Liver (tissue), 9 donors: ENCODE measurements around the gene MEGF6. TPM values are rescaled to one million over a fixed set of nuclear protein-coding genes. Genes with fewer than 3 reads are reported as not detected.

Source experiments
- DNase-seq: peaks from one replicate; pipeline ENCODE4 v3.0.0-alpha.2; 2017; ENCODE audit warnings: low spot score
- H3K27ac ChIP-seq, 2 donors: one replicate each; pipeline ENCODE4 v1.7.0; 2013; ENCODE audit warnings: inconsistent platforms in 2 of 2, low read length in 2 of 2, control low read depth in 1 of 2, low read depth in 1 of 2, mild to moderate bottlenecking in 1 of 2
- H3K27me3 ChIP-seq, 4 donors: one replicate each; pipeline versions ENCODE4 v1.6.1 to v1.7.0; 2013; ENCODE audit warnings: low read length in 3 of 4, inconsistent platforms in 1 of 4, mild to moderate bottlenecking in 1 of 4, moderate library complexity in 1 of 4; ENCODE audit not compliant: control insufficient read depth in 4 of 4, insufficient read depth in 4 of 4
- H3K36me3 ChIP-seq, 4 donors: one replicate each; pipeline versions ENCODE4 v1.6.1 to v1.7.0; 2013; ENCODE audit warnings: low read length in 3 of 4, mild to moderate bottlenecking in 3 of 4, low read depth in 1 of 4, moderate library complexity in 1 of 4; ENCODE audit not compliant: control insufficient read depth in 4 of 4, insufficient read depth in 3 of 4
- H3K4me1 ChIP-seq, 4 donors: one replicate each; pipeline versions ENCODE4 v1.6.1 to v1.7.0; 2013; ENCODE audit warnings: low read length in 3 of 4, mild to moderate bottlenecking in 3 of 4, moderate library complexity in 1 of 4; ENCODE audit not compliant: control insufficient read depth in 4 of 4, insufficient read depth in 4 of 4
- H3K4me3 ChIP-seq, 3 donors: one replicate each; pipeline versions ENCODE4 v1.6.1 to v1.7.0; 2013; ENCODE audit warnings: low read length in 3 of 3, control low read depth in 1 of 3, low read depth in 1 of 3, mild to moderate bottlenecking in 1 of 3
- H3K9ac ChIP-seq, 2 donors: one replicate each; pipeline ENCODE4 v1.7.0; 2013; ENCODE audit warnings: low read length in 2 of 2, mild to moderate bottlenecking in 2 of 2, moderate library complexity in 2 of 2, control low read depth in 1 of 2, low read depth in 1 of 2
- H3K9me3 ChIP-seq, 4 donors: one replicate each; pipeline versions ENCODE4 v1.6.1 to v1.7.0; 2013; ENCODE audit warnings: low read length in 3 of 4; ENCODE audit not compliant: control insufficient read depth in 4 of 4
- EGR1 ChIP-seq, 2 donors: IDR thresholded peaks; 2 replicates each; pipeline ENCODE4 v1.6.1; 2016 to 2018; ENCODE audit warnings: antibody characterized with exemption in 2 of 2, low read depth in 2 of 2
- FOXA1 ChIP-seq: IDR thresholded peaks from 2 replicates; pipeline ENCODE4 v1.6.1; 2016; ENCODE audit warnings: antibody characterized with exemption
- FOXA2 ChIP-seq: IDR thresholded peaks from 2 replicates; pipeline ENCODE4 v1.6.1; 2016; ENCODE audit warnings: antibody characterized with exemption
- GABPA ChIP-seq, 2 donors: IDR thresholded peaks in 1 of 2; conservative IDR thresholded peaks in 1 of 2; 2 replicates each; pipeline ENCODE4 v1.6.1; 2016; ENCODE audit warnings: antibody characterized with exemption in 2 of 2, mild to moderate bottlenecking in 1 of 2, moderate library complexity in 1 of 2
- HNF4A ChIP-seq, 2 donors: conservative IDR thresholded peaks; 2 replicates each; pipeline ENCODE4 v1.6.1; 2016; ENCODE audit warnings: antibody characterized with exemption in 2 of 2, mild to moderate bottlenecking in 2 of 2
- HNF4G ChIP-seq: IDR thresholded peaks from 2 replicates; pipeline ENCODE4 v1.6.1; 2016; ENCODE audit warnings: antibody characterized with exemption
- SP1 ChIP-seq: IDR thresholded peaks from 2 replicates; pipeline ENCODE4 v1.6.1; 2018; ENCODE audit warnings: antibody characterized with exemption, mild to moderate bottlenecking
- TAF1 ChIP-seq: conservative IDR thresholded peaks from 2 replicates; pipeline ENCODE4 v1.6.1; 2016; ENCODE audit warnings: antibody characterized with exemption, mild to moderate bottlenecking
- YY1 ChIP-seq: IDR thresholded peaks from 2 replicates; pipeline ENCODE4 v1.6.1; 2016; ENCODE audit warnings: antibody characterized with exemption, mild to moderate bottlenecking
- ZBTB33 ChIP-seq: IDR thresholded peaks from 2 replicates; pipeline ENCODE4 v1.6.1; 2016; ENCODE audit warnings: antibody characterized with exemption
- WGBS: extraction: QIAGEN DNeasy Blood & Tissue Kit; methylation state at CpG from one replicate; pipeline ENCODE4 v1.1.7; 2013; 5-methylcytosine and 5-hydroxymethylcytosine counted together
- polyA plus RNA-seq, 2 donors: library from polyadenylated mRNA; stranded (reverse) in 1 of 2; unstranded in 1 of 2; fragments of 200-250 nt in 1 of 2; fragments of >200 nt in 1 of 2; fragmentation: Nextera tagmentation in 1 of 2; extraction: Ambion mirVana in 1 of 2; gene quantifications; one replicate each; pipeline versions ENCODE4 v1.2.1 to v1.2.3, GENCODE V29; 2013 to 2015
- total RNA-seq, 2 donors: library from RNA; depleted of rRNA; stranded (reverse); fragments of >200 nt; gene quantifications; one replicate each; pipeline ENCODE4 v1.2.3, GENCODE V29; 2014
- TF ChIP-seq, protein P1 (sequence below): IDR thresholded peaks from 2 replicates; pipeline ENCODE4 v1.6.1; 2016; ENCODE audit warnings: antibody characterized with exemption
- TF ChIP-seq, protein P2 (sequence below): IDR thresholded peaks from 2 replicates; pipeline ENCODE4 v1.6.1; 2016; ENCODE audit warnings: antibody characterized with exemption
- TF ChIP-seq, protein P3 (sequence below): IDR thresholded peaks from 2 replicates; pipeline ENCODE4 v1.6.1; 2016; ENCODE audit warnings: antibody characterized with exemption, mild to moderate bottlenecking
- TF ChIP-seq, protein P4 (sequence below): fragments of 150-350 bp; IDR thresholded peaks from 2 replicates; pipeline ENCODE4 v1.5.1; 2017; ENCODE audit warnings: improper control_type of control experiment, low read depth, low read length; ENCODE audit not compliant: missing input control
- donor health status: healthy.
- donor health status: healthy.
- donor health status: healthy.
- donor health status: healthy.
- donor health status: healthy.

The MEGF6 gene
- total and polyA plus RNA-seq, 4 donors, result 1.3 to 11.0 (median 4.0) TPM

GRCh38 chr1:3625151-3625907 lies 14.0 kb upstream of the MEGF6 start:
- no peaks in the 10 kb centered on the region for H3K27me3 ChIP-seq
- 1% methylated on average over 71 of the region's 71 CpGs for WGBS
- peak overlapping the region; percentile 59 to 77 for H3K27ac ChIP-seq
- H3K36me3 ChIP-seq, result peaks cover 10 to 28% (median 20%) of the 10 kb centered on the region in 4 donors
- peak; percentile 70 for DNase-seq
- peak overlapping the region; percentile 44 to 52 for H3K9ac ChIP-seq
- peak overlapping the region; percentile 57 to 96 (median 84) for H3K4me3 ChIP-seq
- TF ChIP-seq, protein P1, sequence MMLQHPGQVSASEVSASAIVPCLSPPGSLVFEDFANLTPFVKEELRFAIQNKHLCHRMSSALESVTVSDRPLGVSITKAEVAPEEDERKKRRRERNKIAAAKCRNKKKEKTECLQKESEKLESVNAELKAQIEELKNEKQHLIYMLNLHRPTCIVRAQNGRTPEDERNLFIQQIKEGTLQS, result no peak
- TF ChIP-seq SP1, result peak; percentile 20
- peak; percentile 25 to 44 for TF ChIP-seq HNF4A (conservative IDR thresholded peaks at IDR 0.05)
- TF ChIP-seq EGR1 (IDR thresholded peaks at IDR 0.05; ENCODE audit: low read depth in 2 of 2), result no peak
- TF ChIP-seq HNF4G, result no peak
- H3K9me3 ChIP-seq, result no peaks in the 10 kb centered on the region
- H3K4me1 ChIP-seq, result peaks cover 9 to 39% (median 33%) of the 10 kb centered on the region in 4 donors

DNA sequence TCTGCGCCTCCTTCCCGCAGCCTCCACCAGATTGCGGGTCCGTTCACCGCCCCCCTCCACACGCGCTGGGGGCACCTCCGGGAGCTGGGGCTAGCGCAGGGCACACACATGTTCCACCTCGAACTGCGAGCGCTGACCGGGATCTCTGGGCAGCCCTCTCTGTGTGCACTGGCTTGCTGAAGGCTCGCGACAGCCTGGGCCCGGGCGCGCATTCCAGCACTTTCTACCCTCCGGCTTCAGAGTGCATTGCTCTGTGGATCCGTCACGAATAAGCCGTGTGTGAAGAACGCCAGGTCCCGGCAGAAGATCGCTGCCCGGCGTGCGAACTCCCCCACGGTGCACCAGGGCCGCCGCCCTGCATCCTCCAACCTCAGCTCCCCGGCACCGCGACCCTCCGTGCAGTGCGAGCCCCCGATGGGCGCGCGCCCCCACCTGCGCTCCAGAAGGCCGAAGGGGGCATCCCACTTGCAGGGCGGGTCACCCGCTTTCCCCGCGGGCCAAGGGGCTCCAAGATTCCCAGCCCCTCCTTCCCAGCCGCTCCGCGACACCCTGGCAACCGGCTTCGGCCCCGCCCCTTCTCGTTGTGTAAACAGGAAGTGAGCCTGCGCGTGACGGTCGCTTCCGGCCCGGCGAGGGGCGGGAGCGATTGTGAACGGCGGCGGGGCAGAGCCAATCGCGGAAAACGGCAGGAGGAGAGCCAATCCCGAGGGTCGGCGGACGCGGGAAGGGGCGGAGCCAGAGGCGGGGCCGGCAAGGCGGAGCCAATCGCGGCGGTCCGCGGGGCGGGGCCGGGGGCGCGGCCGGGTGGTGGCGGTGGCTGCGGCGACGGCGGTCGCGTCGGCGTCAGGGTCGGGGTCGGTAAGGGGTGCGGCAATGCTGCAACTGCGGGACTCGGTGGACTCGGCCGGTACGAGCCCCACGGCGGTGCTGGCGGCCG lies 13.2 kb upstream of the MEGF6 start, which contains the start of gene TPRG1L:
TSS of gene TPRG1L (plus strand) at position 816 of the 937 bp plus-strand sequence. CDS start at position 874, 58 bp downstream.
- TF ChIP-seq, protein P2, sequence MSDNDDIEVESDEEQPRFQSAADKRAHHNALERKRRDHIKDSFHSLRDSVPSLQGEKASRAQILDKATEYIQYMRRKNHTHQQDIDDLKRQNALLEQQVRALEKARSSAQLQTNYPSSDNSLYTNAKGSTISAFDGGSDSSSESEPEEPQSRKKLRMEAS, result no peak
- no peak for TF ChIP-seq ZBTB33
- TF ChIP-seq GABPA (IDR thresholded peaks at IDR 0.05 in 1 of 2, conservative IDR thresholded peaks at IDR 0.05 in 1 of 2), result peak; percentile 89 to 97
- peak; percentile 99 for TF ChIP-seq FOXA2
- TF ChIP-seq SP1, result peak; percentile 66
- TF ChIP-seq FOXA1, result peak; percentile 98
- Histone ChIP-seq H3K4me1 (peaks cover 9 to 39% (median 33%) of the 10 kb centered on the region in 4 donors), H3K9me3 (no peaks in the 10 kb centered on the region), H3K9ac (peak within 1 kb of the TSS; percentile 52 to 60), H3K36me3 (peaks cover 10 to 21% (median 18%) of the 10 kb centered on the region in 4 donors), H3K27ac (peak within 1 kb of the TSS; percentile 59 to 78), H3K4me3 (peak within 1 kb of the TSS; percentile 71 to 96 (median 84)), H3K27me3 (no peaks in the 10 kb centered on the region)
- under 1% methylated on average over 108 of the region's 108 CpGs for WGBS
- DNase-seq, result peak; percentile 99

DNA sequence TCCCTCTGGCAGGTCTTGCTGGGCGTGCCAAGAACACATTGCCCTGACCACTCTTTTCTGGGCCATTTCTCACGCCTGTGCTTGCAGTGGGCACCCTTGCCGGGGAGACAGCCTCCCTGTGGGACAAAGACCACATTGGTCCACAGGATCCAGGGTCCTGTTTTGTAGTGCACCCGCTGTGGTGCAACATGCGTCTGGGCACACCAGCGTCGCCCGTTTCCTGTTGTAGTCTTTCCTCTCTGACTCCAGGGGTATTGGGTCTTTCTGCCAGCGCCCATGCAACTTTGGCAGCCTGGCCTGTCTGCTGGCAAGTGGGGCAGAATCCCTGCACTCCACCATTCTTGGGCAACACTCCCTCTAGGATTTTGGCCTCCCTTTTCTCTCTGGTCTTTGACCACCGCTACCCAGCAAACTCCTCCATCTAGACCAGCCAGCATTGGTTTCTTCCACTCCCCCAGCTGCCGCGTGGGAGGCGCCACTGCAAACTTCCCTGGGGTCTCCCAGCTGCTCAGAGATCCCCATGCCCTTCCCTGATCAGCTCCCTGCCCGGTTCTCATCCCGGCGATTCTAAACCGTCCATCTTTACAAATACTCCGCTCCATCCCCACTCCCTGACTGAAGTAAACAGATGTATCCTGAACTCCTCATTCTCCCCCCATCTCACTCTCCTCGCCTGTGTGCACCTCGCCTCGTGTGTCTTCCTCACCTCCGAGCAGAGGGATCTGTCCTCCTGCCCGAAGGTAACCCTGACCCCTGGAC lies 12.3 kb upstream of the MEGF6 start:
- Histone ChIP-seq H3K4me1 (peaks cover 11 to 42% (median 35%) of the 10 kb centered on the region in 4 donors), H3K36me3 (peaks cover 6 to 14% (median 13%) of the 10 kb centered on the region in 4 donors), H3K27me3 (no peaks in the 10 kb centered on the region), H3K27ac (peak overlapping the region in 1 of 2 donors; percentile 78), H3K9ac (peak overlapping the region in 1 of 2 donors; percentile 60), H3K4me3 (peak overlapping the region; percentile 71 to 96 (median 74)), H3K9me3 (no peaks in the 10 kb centered on the region)
- DNase-seq, result no peak
- WGBS, result 37% methylated on average over 23 of the region's 23 CpGs
- TF ChIP-seq TAF1, result no peak
- TF ChIP-seq FOXA1, result no peak
- TF ChIP-seq, protein P3, sequence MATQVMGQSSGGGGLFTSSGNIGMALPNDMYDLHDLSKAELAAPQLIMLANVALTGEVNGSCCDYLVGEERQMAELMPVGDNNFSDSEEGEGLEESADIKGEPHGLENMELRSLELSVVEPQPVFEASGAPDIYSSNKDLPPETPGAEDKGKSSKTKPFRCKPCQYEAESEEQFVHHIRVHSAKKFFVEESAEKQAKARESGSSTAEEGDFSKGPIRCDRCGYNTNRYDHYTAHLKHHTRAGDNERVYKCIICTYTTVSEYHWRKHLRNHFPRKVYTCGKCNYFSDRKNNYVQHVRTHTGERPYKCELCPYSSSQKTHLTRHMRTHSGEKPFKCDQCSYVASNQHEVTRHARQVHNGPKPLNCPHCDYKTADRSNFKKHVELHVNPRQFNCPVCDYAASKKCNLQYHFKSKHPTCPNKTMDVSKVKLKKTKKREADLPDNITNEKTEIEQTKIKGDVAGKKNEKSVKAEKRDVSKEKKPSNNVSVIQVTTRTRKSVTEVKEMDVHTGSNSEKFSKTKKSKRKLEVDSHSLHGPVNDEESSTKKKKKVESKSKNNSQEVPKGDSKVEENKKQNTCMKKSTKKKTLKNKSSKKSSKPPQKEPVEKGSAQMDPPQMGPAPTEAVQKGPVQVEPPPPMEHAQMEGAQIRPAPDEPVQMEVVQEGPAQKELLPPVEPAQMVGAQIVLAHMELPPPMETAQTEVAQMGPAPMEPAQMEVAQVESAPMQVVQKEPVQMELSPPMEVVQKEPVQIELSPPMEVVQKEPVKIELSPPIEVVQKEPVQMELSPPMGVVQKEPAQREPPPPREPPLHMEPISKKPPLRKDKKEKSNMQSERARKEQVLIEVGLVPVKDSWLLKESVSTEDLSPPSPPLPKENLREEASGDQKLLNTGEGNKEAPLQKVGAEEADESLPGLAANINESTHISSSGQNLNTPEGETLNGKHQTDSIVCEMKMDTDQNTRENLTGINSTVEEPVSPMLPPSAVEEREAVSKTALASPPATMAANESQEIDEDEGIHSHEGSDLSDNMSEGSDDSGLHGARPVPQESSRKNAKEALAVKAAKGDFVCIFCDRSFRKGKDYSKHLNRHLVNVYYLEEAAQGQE, result no peak
- no peak for TF ChIP-seq YY1
- TF ChIP-seq HNF4G, result no peak
- TF ChIP-seq, protein P4, sequence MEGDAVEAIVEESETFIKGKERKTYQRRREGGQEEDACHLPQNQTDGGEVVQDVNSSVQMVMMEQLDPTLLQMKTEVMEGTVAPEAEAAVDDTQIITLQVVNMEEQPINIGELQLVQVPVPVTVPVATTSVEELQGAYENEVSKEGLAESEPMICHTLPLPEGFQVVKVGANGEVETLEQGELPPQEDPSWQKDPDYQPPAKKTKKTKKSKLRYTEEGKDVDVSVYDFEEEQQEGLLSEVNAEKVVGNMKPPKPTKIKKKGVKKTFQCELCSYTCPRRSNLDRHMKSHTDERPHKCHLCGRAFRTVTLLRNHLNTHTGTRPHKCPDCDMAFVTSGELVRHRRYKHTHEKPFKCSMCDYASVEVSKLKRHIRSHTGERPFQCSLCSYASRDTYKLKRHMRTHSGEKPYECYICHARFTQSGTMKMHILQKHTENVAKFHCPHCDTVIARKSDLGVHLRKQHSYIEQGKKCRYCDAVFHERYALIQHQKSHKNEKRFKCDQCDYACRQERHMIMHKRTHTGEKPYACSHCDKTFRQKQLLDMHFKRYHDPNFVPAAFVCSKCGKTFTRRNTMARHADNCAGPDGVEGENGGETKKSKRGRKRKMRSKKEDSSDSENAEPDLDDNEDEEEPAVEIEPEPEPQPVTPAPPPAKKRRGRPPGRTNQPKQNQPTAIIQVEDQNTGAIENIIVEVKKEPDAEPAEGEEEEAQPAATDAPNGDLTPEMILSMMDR, result no peak
- no peak for TF ChIP-seq HNF4A (conservative IDR thresholded peaks at IDR 0.05)
- no peak for TF ChIP-seq EGR1 (IDR thresholded peaks at IDR 0.05; ENCODE audit: low read depth in 2 of 2)
